Peyer's patch (tissue), 4 donors: ENCODE results near the gene GNAS-AS1.

Experiments used
- CTCF ChIP-seq, 6 experiments: fragments of 450-650 bp in 4 of 6; fragments of 200-600 bp in 2 of 6; sonication (generic) in 1 of 6; IDR thresholded peaks; one replicate each; pipeline ENCODE4 v1.5.1; 2017 to 2019; ENCODE audit warnings: antibody characterized with exemption in 6 of 6, mild to moderate bottlenecking in 3 of 6, moderate library complexity in 1 of 6
- POLR2A ChIP-seq, 2 donors: fragments of 450-650 bp; IDR thresholded peaks; one replicate each; pipeline ENCODE4 v1.5.1; 2017; ENCODE audit warnings: antibody characterized with exemption in 2 of 2, mild to moderate bottlenecking in 2 of 2, moderate library complexity in 2 of 2

GRCh38 chr20:58802061-58802460 is 48.6 kb downstream of the GNAS-AS1 start:
- TF ChIP-seq CTCF (IDR thresholded peaks at IDR 0.05) (no peak), POLR2A (IDR thresholded peaks at IDR 0.05) (no peak)
